OCI-LY7 (cell line): ENCODE results near the gene HRC. TPM values are rescaled to one million over a fixed set of nuclear protein-coding genes. Genes with fewer than 3 reads are reported as not detected.

Experiments used
- BruUV-seq: library from RNA; stranded (reverse); fragments of 400-500 nt; replicated peaks from 2 replicates; lab custom pipeline; 2021; lab: Mats Ljungman, UMichigan
- CTCF ChIA-PET: fragments of 300-600 bp; sonication (Branson Sonifier 250); formaldehyde crosslinking; loops from one replicate; lab custom pipeline; 2022; ENCODE audit warnings: antibody characterized with exemption; ENCODE audit not compliant: unreplicated experiment; lab: Charles Lee
- POLR2A ChIA-PET: fragments of 300-600 bp; sonication (Branson Sonifier 250); formaldehyde crosslinking; loops from one replicate; lab custom pipeline; 2022; ENCODE audit warnings: antibody characterized with exemption; lab: Charles Lee
- DNase-seq: peaks from one replicate; pipeline ENCODE4 v3.0.0-alpha.2; 2015; ENCODE audit warnings: low spot score
- H2AFZ ChIP-seq: fragments of 200-600 bp; sonication (generic), shearing (Covaris generic); 2 replicates; pipeline ENCODE4 v1.6.1; 2014; ENCODE audit warnings: mild to moderate bottlenecking, antibody characterized with exemption, low read length, moderate library complexity
- H3K27ac ChIP-seq: fragments of 200-600 bp; sonication (generic); 2 replicates; pipeline ENCODE4 v1.5.1; 2014; ENCODE audit warnings: mixed run types, low read depth, mild to moderate bottlenecking, moderate library complexity, low read length, inconsistent platforms; ENCODE audit not compliant: poor library complexity, severe bottlenecking
- H3K36me3 ChIP-seq: fragments of 200-600 bp; sonication (generic); 2 replicates; pipeline ENCODE4 v1.6.1; 2014; ENCODE audit warnings: mild to moderate bottlenecking, antibody characterized with exemption, low read length, moderate library complexity, mixed read lengths; ENCODE audit not compliant: insufficient read depth
- H3K4me1 ChIP-seq: fragments of 200-600 bp; sonication (generic); 2 replicates; pipeline ENCODE4 v1.5.1; 2014; ENCODE audit warnings: mild to moderate bottlenecking, low read length; ENCODE audit not compliant: insufficient read depth, poor library complexity, severe bottlenecking
- H3K4me2 ChIP-seq: fragments of 200-600 bp; sonication (generic); 2 replicates; pipeline ENCODE4 v1.6.1; 2014; ENCODE audit warnings: mild to moderate bottlenecking, low read length
- H3K4me3 ChIP-seq: fragments of 200-600 bp; sonication (generic); 2 replicates; pipeline ENCODE4 v1.5.1; 2014; ENCODE audit warnings: mild to moderate bottlenecking, low read depth, low read length; ENCODE audit not compliant: poor library complexity, severe bottlenecking
- H3K79me2 ChIP-seq: fragments of 200-600 bp; sonication (generic); 2 replicates; pipeline ENCODE4 v1.6.1; 2016; ENCODE audit warnings: low read depth, mild to moderate bottlenecking, low read length, moderate library complexity, mixed read lengths; ENCODE audit not compliant: insufficient read depth
- H3K9me2 ChIP-seq: fragments of 200-600 bp; sonication (generic); 2 replicates; pipeline ENCODE4 v1.6.1; 2016; ENCODE audit warnings: mild to moderate bottlenecking, low read length, mixed read lengths; ENCODE audit not compliant: insufficient read depth
- H3K9me3 ChIP-seq: fragments of 200-600 bp; sonication (generic); 2 replicates; pipeline ENCODE4 v1.6.1; 2014; ENCODE audit warnings: mild to moderate bottlenecking, mixed run types, low read length, mixed read lengths
- H4K20me1 ChIP-seq: fragments of 200-600 bp; sonication (generic); 2 replicates; pipeline ENCODE4 v1.6.1; 2014; ENCODE audit warnings: mild to moderate bottlenecking, antibody characterized with exemption, low read length, moderate library complexity, mixed read lengths; ENCODE audit not compliant: insufficient read depth
- CTCF ChIP-seq: fragments of 200-600 bp; sonication (generic); conservative IDR thresholded peaks from 2 replicates; pipeline ENCODE4 v1.5.1; 2014; ENCODE audit warnings: mild to moderate bottlenecking, antibody characterized with exemption, low read length, moderate library complexity, mixed read lengths
- EZH2phosphoT487 ChIP-seq: fragments of 200-600 bp; sonication (generic); IDR thresholded peaks from 2 replicates; pipeline ENCODE4 v1.6.1; 2018; ENCODE audit warnings: low read depth, borderline replicate concordance, mild to moderate bottlenecking, mixed run types, antibody characterized with exemption, low read length, moderate library complexity, mixed read lengths
- intact Hi-C: fragments of 100-400 bp; cut with micrococcal nuclease; formaldehyde crosslinking; loops from one replicate; pipeline ENCODE4 v1.10.0; 2022; ENCODE audit not compliant: unreplicated experiment
- total RNA-seq, 2 experiments: library from RNA; depleted of rRNA in 1 of 2; stranded (reverse); fragments of >200 nt in 1 of 2; shearing (Covaris generic) in 1 of 2; gene quantifications; 2 replicates each; pipeline ENCODE4 v1.2.3, GENCODE V29; 2014 to 2022

HRC gene
- total RNA-seq, 2 experiments from 2014 or later, result not detected

GRCh38 chr19:49161987-49162386 lies 6.8 kb upstream of the HRC start:
- Histone ChIP-seq H3K27ac (no peak overlapping the region), H3K4me1 (no peaks in the 10 kb centered on the region), H3K9me3 (no peaks in the 10 kb centered on the region), H3K36me3 (no peaks in the 10 kb centered on the region), H3K79me2 (no peaks in the 10 kb centered on the region), H4K20me1 (no peaks in the 10 kb centered on the region), H3K4me3 (no peak overlapping the region), H3K4me2 (no peak overlapping the region), H2AFZ (no peak overlapping the region), H3K9me2 (no peaks in the 10 kb centered on the region)
- CTCF ChIA-PET, result no interaction called here
- TF ChIP-seq CTCF (no peak), EZH2phosphoT487 (no peak)
- BruUV-seq, result no TSS peak
- intact Hi-C loops, result no loop called here
- DNase-seq, result no peak
- POLR2A ChIA-PET, result no interaction called here

GRCh38 chr19:49160450-49161189 lies 5.4 kb upstream of the HRC start:
- H2AFZ ChIP-seq, result no peak overlapping the region
- no peaks in the 10 kb centered on the region for H3K79me2 ChIP-seq
- H3K9me3 ChIP-seq, result no peaks in the 10 kb centered on the region
- H3K4me2 ChIP-seq, result no peak overlapping the region
- no peaks in the 10 kb centered on the region for H3K4me1 ChIP-seq
- no TSS peak for BruUV-seq
- CTCF ChIA-PET, result interaction anchor here (0.6 to 0.7 kb wide), 2 partner anchors 12 to 37 kb away, joined by 3 to 27 read pairs; no protein-coding TSS in a partner anchor
- intact Hi-C loops, result no loop called here
- H3K9me2 ChIP-seq, result no peaks in the 10 kb centered on the region
- H3K36me3 ChIP-seq, result no peaks in the 10 kb centered on the region
- DNase-seq, result no peak
- H4K20me1 ChIP-seq, result no peaks in the 10 kb centered on the region
- POLR2A ChIA-PET, result no interaction called here
- no peak overlapping the region for H3K27ac ChIP-seq
- TF ChIP-seq EZH2phosphoT487, result no peak
- TF ChIP-seq CTCF, result no peak
- no peak overlapping the region for H3K4me3 ChIP-seq
